Measurements from ENCODE around the gene ACE.

ACE gene

DNA sequence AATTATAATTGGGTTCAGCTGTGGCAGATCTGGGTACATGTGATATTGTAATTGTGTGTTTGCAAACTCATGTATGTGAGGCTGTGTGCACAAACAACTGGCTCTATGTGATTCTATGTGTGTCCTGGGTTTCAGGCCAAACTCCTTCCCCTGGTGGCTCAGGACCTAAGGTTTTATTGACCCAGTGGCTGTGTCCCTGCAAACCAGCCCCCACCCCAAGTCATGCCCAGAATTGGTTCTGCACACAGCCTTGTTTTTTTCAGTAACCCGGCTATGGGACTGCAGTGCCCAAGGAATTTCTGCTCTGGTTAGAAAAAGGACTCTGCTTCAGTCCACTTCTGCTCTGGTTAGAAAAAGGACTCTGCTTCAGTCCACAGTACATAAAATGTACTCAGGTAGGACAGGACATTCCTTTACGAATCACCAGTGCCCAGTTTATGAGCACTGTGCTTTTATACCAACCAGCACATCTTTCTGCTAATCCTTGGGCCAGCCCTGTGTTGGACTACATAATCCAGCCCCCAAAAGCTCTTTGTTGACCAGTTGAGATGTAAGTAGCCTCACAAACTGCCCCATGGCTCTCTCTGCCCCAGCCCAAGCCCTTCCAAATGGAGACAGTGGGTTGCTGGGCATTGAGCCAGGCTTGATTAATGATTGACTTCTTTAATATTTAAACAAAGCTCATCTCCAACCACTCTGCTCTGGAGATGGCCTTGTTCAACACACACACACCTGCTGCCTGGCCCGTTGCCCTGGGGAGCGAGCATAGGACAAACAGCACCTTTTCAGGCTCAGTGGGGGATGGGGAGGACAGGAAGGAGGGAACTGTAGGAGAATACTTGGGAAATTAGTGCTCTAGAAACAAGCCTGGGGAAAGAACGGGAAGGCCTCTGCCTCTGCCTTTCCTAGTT is 43.4 kb downstream of the ACE start:
- peaks cover 13 to 16% (median 15%) of the 10 kb centered on the region in 5 donors for H3K27me3 ChIP-seq (ENCODE audit: control insufficient read depth in 5 of 5, insufficient read depth in 4 of 5, low read length in 5 of 5)
- H3K9ac ChIP-seq (ENCODE audit: low read length in 5 of 5), result no peak overlapping the region
- no peak overlapping the region for H3K27ac ChIP-seq (ENCODE audit: low read depth, low read length)
- H3K4me3 ChIP-seq (ENCODE audit: low read depth in 1 of 5, low read length in 5 of 5), result no peak overlapping the region
- no peaks in the 10 kb centered on the region for H3K9me3 ChIP-seq (ENCODE audit: control insufficient read depth in 5 of 5, low read length in 5 of 5)
- peaks cover 0 to 3% (median 0%) of the 10 kb centered on the region in 5 donors for H3K4me1 ChIP-seq (ENCODE audit: control insufficient read depth in 5 of 5, insufficient read depth in 5 of 5, low read length in 5 of 5)
- no peaks in the 10 kb centered on the region for H3K36me3 ChIP-seq (ENCODE audit: control insufficient read depth in 5 of 5, insufficient read depth in 5 of 5, low read length in 5 of 5)

DNA sequence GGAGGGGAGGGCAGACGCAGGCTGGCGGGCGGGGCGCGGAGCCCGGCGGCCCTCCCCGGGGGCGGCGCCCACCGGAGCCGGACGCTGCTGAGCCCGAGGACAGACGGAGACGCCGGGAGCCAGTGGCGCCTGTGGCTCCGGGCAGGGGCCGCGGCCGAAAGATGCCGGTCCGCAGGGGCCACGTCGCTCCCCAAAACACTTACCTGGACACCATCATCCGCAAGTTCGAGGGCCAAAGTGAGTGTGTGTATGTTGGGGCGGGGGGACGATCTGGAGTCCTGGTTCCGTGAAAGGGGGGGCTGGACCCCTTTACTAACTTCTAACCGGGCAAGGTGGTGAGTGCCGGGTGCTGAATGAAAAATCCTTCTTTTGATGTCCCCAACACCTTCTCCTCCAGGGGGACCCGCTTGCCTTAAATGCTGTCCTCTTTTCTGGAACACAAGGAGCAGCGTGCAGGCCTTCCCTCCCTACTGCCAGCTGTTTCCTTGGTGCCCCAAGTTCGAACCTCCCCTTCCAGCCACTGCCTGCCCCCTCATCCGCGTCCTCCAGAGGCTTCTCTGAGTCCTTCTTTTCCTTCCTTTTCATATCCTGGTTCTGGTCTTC is 46.5 kb downstream of the ACE start, which contains the start of gene KCNH6:
TSS of gene KCNH6 (plus strand) at position 106 of the 603 bp plus-strand sequence. CDS start at position 162, 56 bp downstream.
- Histone ChIP-seq H3K27me3 (ENCODE audit: control insufficient read depth in 5 of 5, insufficient read depth in 4 of 5, low read length in 5 of 5) (peaks cover 12 to 25% (median 22%) of the 10 kb centered on the region in 5 donors), H3K4me3 (ENCODE audit: low read depth in 1 of 5, low read length in 5 of 5) (no peak within 1 kb of the TSS), H3K36me3 (ENCODE audit: control insufficient read depth in 5 of 5, insufficient read depth in 5 of 5, low read length in 5 of 5) (no peaks in the 10 kb centered on the region), H3K9me3 (ENCODE audit: control insufficient read depth in 5 of 5, low read length in 5 of 5) (no peaks in the 10 kb centered on the region), H3K27ac (ENCODE audit: low read depth, low read length) (no peak within 1 kb of the TSS), H3K9ac (ENCODE audit: low read length in 5 of 5) (no peak within 1 kb of the TSS), H3K4me1 (ENCODE audit: control insufficient read depth in 5 of 5, insufficient read depth in 5 of 5, low read length in 5 of 5) (peaks cover 0 to 3% (median 0%) of the 10 kb centered on the region in 5 donors)

DNA sequence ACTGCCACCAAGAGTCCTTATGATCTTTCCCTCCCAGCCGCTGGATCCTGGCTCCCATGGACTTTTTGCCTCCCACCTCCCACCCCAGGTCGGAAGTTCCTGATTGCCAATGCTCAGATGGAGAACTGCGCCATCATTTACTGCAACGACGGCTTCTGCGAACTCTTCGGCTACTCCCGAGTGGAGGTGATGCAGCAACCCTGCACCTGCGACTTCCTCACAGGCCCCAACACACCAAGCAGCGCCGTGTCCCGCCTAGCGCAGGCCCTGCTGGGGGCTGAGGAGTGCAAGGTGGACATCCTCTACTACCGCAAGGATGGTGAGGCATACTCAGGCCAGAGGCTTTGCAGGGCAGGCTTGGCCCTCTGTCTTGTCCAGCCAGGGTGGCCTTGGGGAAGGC is 47.2 kb downstream of the ACE start:
- peaks cover 0 to 3% (median 0%) of the 10 kb centered on the region in 5 donors for H3K4me1 ChIP-seq (ENCODE audit: control insufficient read depth in 5 of 5, insufficient read depth in 5 of 5, low read length in 5 of 5)
- H3K9ac ChIP-seq (ENCODE audit: low read length in 5 of 5), result no peak overlapping the region
- H3K36me3 ChIP-seq (ENCODE audit: control insufficient read depth in 5 of 5, insufficient read depth in 5 of 5, low read length in 5 of 5), result no peaks in the 10 kb centered on the region
- no peak overlapping the region for H3K27ac ChIP-seq (ENCODE audit: low read depth, low read length)
- H3K27me3 ChIP-seq (ENCODE audit: control insufficient read depth in 5 of 5, insufficient read depth in 4 of 5, low read length in 5 of 5), result peaks cover 11 to 25% (median 19%) of the 10 kb centered on the region in 5 donors
- no peak overlapping the region for H3K4me3 ChIP-seq (ENCODE audit: low read depth in 1 of 5, low read length in 5 of 5)
- H3K9me3 ChIP-seq (ENCODE audit: control insufficient read depth in 5 of 5, low read length in 5 of 5), result no peaks in the 10 kb centered on the region

DNA sequence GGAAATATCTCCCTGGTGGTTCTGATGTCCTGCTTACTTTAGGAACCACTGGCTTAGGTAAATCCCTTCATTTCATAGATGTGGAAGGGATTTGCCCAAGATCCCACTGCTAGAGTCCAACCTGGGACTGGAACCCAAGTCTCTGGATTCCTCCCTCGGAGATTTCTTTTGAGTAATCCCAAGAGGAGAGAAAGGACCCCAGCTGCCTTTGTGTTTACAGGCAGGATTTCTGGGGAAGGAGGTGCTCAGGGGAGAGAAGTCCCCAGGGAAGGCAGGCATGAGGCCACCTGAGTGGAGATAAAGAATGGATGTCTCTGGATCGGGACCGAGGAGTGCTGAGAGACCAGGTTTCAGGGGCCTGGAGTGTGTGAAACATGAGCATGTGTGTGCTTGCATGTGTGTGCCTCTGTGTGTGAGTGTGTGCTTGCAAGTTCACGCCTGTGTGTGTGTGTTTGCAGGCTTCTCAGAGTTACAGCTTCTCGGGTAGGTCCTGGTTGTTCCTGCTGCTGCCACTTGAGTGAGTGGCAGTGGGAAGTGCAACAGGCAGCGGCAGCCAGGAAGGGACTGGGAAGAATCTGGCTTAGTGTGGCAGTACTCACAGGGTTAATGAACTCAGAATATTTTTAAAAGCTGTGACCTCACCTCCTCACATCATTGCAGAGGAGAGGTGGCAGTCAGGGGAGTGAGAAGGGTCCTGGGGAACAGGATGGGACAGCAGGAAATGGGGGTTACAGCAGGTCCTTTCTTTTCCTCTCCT is 48.5 kb downstream of the ACE start:
- H3K36me3 ChIP-seq (ENCODE audit: control insufficient read depth in 5 of 5, insufficient read depth in 5 of 5, low read length in 5 of 5), result no peaks in the 10 kb centered on the region
- no peak overlapping the region for H3K9ac ChIP-seq (ENCODE audit: low read length in 5 of 5)
- H3K4me1 ChIP-seq (ENCODE audit: control insufficient read depth in 5 of 5, insufficient read depth in 5 of 5, low read length in 5 of 5), result peaks cover 0 to 3% (median 0%) of the 10 kb centered on the region in 5 donors
- peaks cover 11 to 25% (median 17%) of the 10 kb centered on the region in 5 donors for H3K27me3 ChIP-seq (ENCODE audit: control insufficient read depth in 5 of 5, insufficient read depth in 4 of 5, low read length in 5 of 5)
- H3K4me3 ChIP-seq (ENCODE audit: low read depth in 1 of 5, low read length in 5 of 5), result no peak overlapping the region
- no peaks in the 10 kb centered on the region for H3K9me3 ChIP-seq (ENCODE audit: control insufficient read depth in 5 of 5, low read length in 5 of 5)
- H3K27ac ChIP-seq (ENCODE audit: low read depth, low read length), result no peak overlapping the region

DNA sequence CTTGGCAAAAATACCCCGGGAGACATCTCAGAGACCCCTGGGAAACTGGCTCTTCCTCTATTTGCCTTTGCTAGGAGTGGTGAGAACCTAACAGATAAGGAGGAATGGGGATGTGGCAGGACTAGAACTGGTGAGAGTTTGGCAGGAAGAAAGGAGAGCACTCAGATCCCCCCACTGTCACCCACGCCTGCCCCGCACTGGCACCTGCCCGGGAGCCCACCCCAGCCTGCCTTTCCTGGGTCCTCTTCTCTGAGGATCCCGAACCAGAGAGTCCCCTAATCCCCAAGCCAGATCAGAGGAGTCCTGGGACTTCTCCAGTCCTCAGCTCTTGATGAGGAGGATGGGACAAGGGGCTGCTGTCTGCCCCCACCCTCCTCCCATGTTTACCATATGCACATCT is 50.0 kb downstream of the ACE start:
- no peak overlapping the region for H3K27ac ChIP-seq (ENCODE audit: low read depth, low read length)
- no peak overlapping the region for H3K9ac ChIP-seq (ENCODE audit: low read length in 5 of 5)
- H3K36me3 ChIP-seq (ENCODE audit: control insufficient read depth in 5 of 5, insufficient read depth in 5 of 5, low read length in 5 of 5), result no peaks in the 10 kb centered on the region
- H3K4me3 ChIP-seq (ENCODE audit: low read depth in 1 of 5, low read length in 5 of 5), result no peak overlapping the region
- no peaks in the 10 kb centered on the region for H3K9me3 ChIP-seq (ENCODE audit: control insufficient read depth in 5 of 5, low read length in 5 of 5)
- peaks cover 11 to 25% (median 17%) of the 10 kb centered on the region in 5 donors for H3K27me3 ChIP-seq (ENCODE audit: control insufficient read depth in 5 of 5, insufficient read depth in 4 of 5, low read length in 5 of 5)
- H3K4me1 ChIP-seq (ENCODE audit: control insufficient read depth in 5 of 5, insufficient read depth in 5 of 5, low read length in 5 of 5), result peaks cover 0 to 3% (median 0%) of the 10 kb centered on the region in 5 donors

DNA sequence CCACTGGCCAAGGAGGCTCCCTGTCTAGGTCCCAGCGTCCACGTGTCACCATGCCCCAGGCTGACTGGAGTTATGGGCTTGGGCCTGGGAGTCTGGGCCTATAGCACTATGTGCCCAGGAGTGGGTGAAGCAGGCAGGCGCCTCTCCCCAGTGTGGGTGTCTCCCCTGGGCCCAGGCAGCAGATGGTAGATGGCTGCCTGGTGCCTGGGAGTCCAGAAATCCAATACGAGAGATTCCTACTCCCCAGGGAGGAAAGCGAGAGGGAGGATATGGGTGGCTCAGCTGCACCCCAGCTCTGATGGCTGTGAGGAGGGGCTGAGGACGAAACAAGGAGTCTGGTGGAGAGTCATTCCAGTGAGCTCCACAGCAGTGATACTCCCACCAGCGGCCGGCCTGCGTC is 51.3 kb downstream of the ACE start:
- H3K36me3 ChIP-seq (ENCODE audit: control insufficient read depth in 5 of 5, insufficient read depth in 5 of 5, low read length in 5 of 5), result no peaks in the 10 kb centered on the region
- no peak overlapping the region for H3K4me3 ChIP-seq (ENCODE audit: low read depth in 1 of 5, low read length in 5 of 5)
- peaks cover 0 to 3% (median 0%) of the 10 kb centered on the region in 5 donors for H3K4me1 ChIP-seq (ENCODE audit: control insufficient read depth in 5 of 5, insufficient read depth in 5 of 5, low read length in 5 of 5)
- peaks cover 11 to 25% (median 15%) of the 10 kb centered on the region in 5 donors for H3K27me3 ChIP-seq (ENCODE audit: control insufficient read depth in 5 of 5, insufficient read depth in 4 of 5, low read length in 5 of 5)
- H3K9me3 ChIP-seq (ENCODE audit: control insufficient read depth in 5 of 5, low read length in 5 of 5), result no peaks in the 10 kb centered on the region
- H3K27ac ChIP-seq (ENCODE audit: low read depth, low read length), result no peak overlapping the region
- no peak overlapping the region for H3K9ac ChIP-seq (ENCODE audit: low read length in 5 of 5)

DNA sequence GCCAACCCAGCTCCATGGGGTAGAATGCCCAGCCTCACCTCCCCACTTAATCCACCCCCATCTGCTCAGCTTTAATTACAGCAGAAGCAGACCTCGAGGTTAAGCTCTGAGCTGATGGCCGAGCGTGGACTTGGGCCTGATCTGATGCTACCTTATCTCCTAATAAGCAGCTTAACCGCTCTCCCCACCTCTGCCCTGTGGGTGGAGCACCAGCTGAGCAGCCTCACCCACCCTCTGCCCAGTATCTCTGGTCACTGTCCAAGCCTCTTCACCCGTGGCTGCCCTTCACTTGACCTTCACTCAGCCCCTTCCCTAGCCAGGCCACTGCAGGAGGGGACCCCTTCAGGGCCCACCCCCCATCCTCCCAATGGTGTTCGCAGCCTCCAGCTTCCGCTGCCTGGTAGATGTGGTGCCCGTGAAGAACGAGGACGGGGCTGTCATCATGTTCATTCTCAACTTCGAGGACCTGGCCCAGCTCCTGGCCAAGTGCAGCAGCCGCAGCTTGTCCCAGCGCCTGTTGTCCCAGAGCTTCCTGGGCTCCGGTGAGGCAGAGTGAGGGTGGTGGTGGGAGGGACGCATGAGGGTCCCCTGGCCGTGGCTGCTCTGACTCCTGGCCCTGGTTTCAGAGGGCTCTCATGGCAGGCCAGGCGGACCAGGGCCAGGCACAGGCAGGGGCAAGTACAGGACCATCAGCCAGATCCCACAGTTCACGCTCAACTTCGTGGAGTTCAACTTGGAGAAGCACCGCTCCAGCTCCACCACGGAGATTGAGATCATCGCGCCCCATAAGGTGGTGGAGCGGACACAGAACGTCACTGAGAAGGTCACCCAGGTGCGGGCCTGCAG is 53.1 kb downstream of the ACE start:
- Histone ChIP-seq H3K4me1 (ENCODE audit: control insufficient read depth in 5 of 5, insufficient read depth in 5 of 5, low read length in 5 of 5) (no peaks in the 10 kb centered on the region), H3K27ac (ENCODE audit: low read depth, low read length) (no peak overlapping the region), H3K9me3 (ENCODE audit: control insufficient read depth in 5 of 5, low read length in 5 of 5) (no peaks in the 10 kb centered on the region), H3K4me3 (ENCODE audit: low read depth in 1 of 5, low read length in 5 of 5) (no peak overlapping the region), H3K27me3 (ENCODE audit: control insufficient read depth in 5 of 5, insufficient read depth in 4 of 5, low read length in 5 of 5) (peaks cover 0 to 17% (median 6%) of the 10 kb centered on the region in 5 donors), H3K9ac (ENCODE audit: low read length in 5 of 5) (no peak overlapping the region), H3K36me3 (ENCODE audit: control insufficient read depth in 5 of 5, insufficient read depth in 5 of 5, low read length in 5 of 5) (no peaks in the 10 kb centered on the region)

DNA sequence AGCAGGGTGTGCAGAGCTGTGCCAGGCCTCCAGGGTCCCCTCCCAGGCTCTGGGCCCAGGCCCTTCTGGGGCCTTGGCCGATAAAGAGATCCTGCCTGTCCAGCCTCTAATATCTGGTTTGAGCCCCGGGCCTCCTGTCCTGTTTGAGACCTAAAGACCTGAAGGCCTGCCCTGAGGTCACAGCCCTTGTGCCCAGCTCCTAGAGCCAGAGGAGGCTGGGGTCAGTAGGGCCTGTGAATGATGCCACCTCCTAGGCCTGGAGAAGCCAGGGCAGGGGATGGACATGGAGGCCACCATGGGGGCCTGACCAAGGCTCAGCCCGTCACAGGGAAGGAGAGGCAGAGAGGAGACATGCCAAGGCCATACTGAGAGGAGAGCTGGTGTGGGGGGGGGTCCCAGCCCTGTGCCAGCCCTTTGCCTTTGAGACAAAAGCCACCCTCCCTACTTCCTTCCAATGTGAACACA is 53.7 kb downstream of the ACE start:
- Histone ChIP-seq H3K36me3 (ENCODE audit: control insufficient read depth in 5 of 5, insufficient read depth in 5 of 5, low read length in 5 of 5) (no peaks in the 10 kb centered on the region), H3K27ac (ENCODE audit: low read depth, low read length) (no peak overlapping the region), H3K4me1 (ENCODE audit: control insufficient read depth in 5 of 5, insufficient read depth in 5 of 5, low read length in 5 of 5) (no peaks in the 10 kb centered on the region), H3K9ac (ENCODE audit: low read length in 5 of 5) (no peak overlapping the region), H3K9me3 (ENCODE audit: control insufficient read depth in 5 of 5, low read length in 5 of 5) (no peaks in the 10 kb centered on the region), H3K27me3 (ENCODE audit: control insufficient read depth in 5 of 5, insufficient read depth in 4 of 5, low read length in 5 of 5) (peaks cover 0 to 13% (median 6%) of the 10 kb centered on the region in 5 donors), H3K4me3 (ENCODE audit: low read depth in 1 of 5, low read length in 5 of 5) (no peak overlapping the region)

Measured in subcutaneous abdominal adipose tissue (tissue), 5 donors.